H1 (cell line): Measurements from ENCODE around the gene ADAMTS17. TPM values are rescaled to one million over a fixed set of nuclear protein-coding genes. Genes with fewer than 3 reads are reported as not detected.

Source experiments
- ASH2L ChIP-seq: fragments of 200-600, 300-600 bp; sonication (generic); IDR thresholded peaks from one replicate; pipeline ENCODE4 v1.7.1; 2017; ENCODE audit warnings: low read length
- BRCA1 ChIP-seq: IDR thresholded peaks from 2 replicates; pipeline ENCODE4 v1.6.1; 2012; ENCODE audit warnings: low read depth, low read length, improper control_type of control experiment
- CHD7 ChIP-seq: fragments of 300-600 bp; sonication (generic); IDR thresholded peaks from 2 replicates; pipeline ENCODE4 v1.7.1; 2012; ENCODE audit warnings: low read length, moderate library complexity, mild to moderate bottlenecking, inconsistent platforms; ENCODE audit not compliant: insufficient replicate concordance
- GABPA ChIP-seq: IDR thresholded peaks from 2 replicates; pipeline ENCODE4 v1.6.1; 2011; ENCODE audit warnings: mild to moderate bottlenecking, low read length, moderate library complexity, borderline replicate concordance; ENCODE audit not compliant: insufficient read depth
- GTF2F1 ChIP-seq: IDR thresholded peaks from 2 replicates; pipeline ENCODE4 v1.6.1; 2012; ENCODE audit warnings: low read depth, low read length, improper control_type of control experiment, borderline replicate concordance
- YY1 ChIP-seq: IDR thresholded peaks from 2 replicates; pipeline ENCODE4 v1.6.1; 2011; ENCODE audit warnings: low read depth, mild to moderate bottlenecking, low read length
- polyA plus RNA-seq, 7 experiments: library from polyadenylated mRNA; depleted of rRNA in 3 of 7; stranded (reverse) in 5 of 7; unstranded in 2 of 7; fragments of >200 nt in 5 of 7; fragments of 200-250 nt in 2 of 7; gene quantifications; 1 replicate in 5 of 7; 2 replicates in 1 of 7; 4 replicates in 1 of 7; pipeline versions ENCODE4 v1.2.1 to v1.2.3, GENCODE V29; 2011 to 2013; ENCODE audit warnings: missing spikeins in 2 of 7, mixed read lengths in 2 of 7
- total RNA-seq: library from RNA; stranded (reverse); fragmentation: NEBNext Ultra II Directional; extraction: Animal tissue kit (Norgen Biotek cat#: 25700); gene quantifications from 2 replicates; pipeline ENCODE4 v1.2.1, GENCODE V29; 2021

ADAMTS17 gene
- total and polyA plus RNA-seq, 2 of the 8 experiments (the other 6 are each of a cell fraction or from before 2014, with no cell fraction given) = 0.51 to 1.7 TPM

GRCh38 chr15:100174904-100175275, 166.9 kb downstream of the ADAMTS17 start (continued):
- TF ChIP-seq CHD7 = no peak
- no peak for TF ChIP-seq BRCA1
- no peak for TF ChIP-seq GTF2F1
- no peak for TF ChIP-seq GABPA
- no peak for TF ChIP-seq ASH2L
- TF ChIP-seq YY1 = no peak
- TF ChIP-seq, all 59 proteins: peak for 0
